Retinal pigment epithelial cell (primary cell): ENCODE data around the gene MARS1.
A peak's percentile ranks its signal among the peaks of the same experiment; 100 is the strongest.

Experiments used
- DNase-seq: peaks from one replicate; pipeline ENCODE4 v3.0.0-alpha.2; 2010; ENCODE audit warnings: low read depth
- H3K4me3 ChIP-seq: 2 replicates; pipeline ENCODE4 v1.5.1; 2011; ENCODE audit warnings: mild to moderate bottlenecking, low read length, control low read depth, moderate library complexity
- CTCF ChIP-seq: conservative IDR thresholded peaks from 2 replicates; pipeline ENCODE4 v1.5.1; 2011; ENCODE audit warnings: low read depth, low read length, control low read depth, inconsistent platforms

The MARS1 gene

GRCh38 chr12:57446292-57446960 lies 41.4 kb upstream of the MARS1 start:
- no peak for TF ChIP-seq CTCF
- H3K4me3 ChIP-seq = no peak overlapping the region
- no peak for DNase-seq

- TF ChIP-seq CTCF = no peak
- no peak for DNase-seq
- H3K4me3 ChIP-seq = no peak overlapping the region
Measured at GRCh38 chr12:57448669-57449068, 39.2 kb upstream of the MARS1 start.

- H3K4me3 ChIP-seq = no peak overlapping the region
- DNase-seq = no peak
- no peak for TF ChIP-seq CTCF
Measured at GRCh38 chr12:57449375-57449774, 38.5 kb upstream of the MARS1 start.

- H3K4me3 ChIP-seq = no peak overlapping the region
- TF ChIP-seq CTCF = no peak
- DNase-seq = no peak
Measured at GRCh38 chr12:57450057-57450456, 37.8 kb upstream of the MARS1 start.

- no peak overlapping the region for H3K4me3 ChIP-seq
- TF ChIP-seq CTCF = no peak
- DNase-seq = no peak
Measured at GRCh38 chr12:57451233-57451778, 36.6 kb upstream of the MARS1 start.

GRCh38 chr12:57452181-57452936 lies 35.5 kb upstream of the MARS1 start:
- no peak overlapping the region for H3K4me3 ChIP-seq
- no peak for TF ChIP-seq CTCF
- peak; percentile 67 for DNase-seq

- DNase-seq = no peak
- H3K4me3 ChIP-seq = no peak overlapping the region
- peak; percentile 97 for TF ChIP-seq CTCF
Measured at GRCh38 chr12:57452937-57453509, 34.8 kb upstream of the MARS1 start.
